Choroid plexus epithelial cell (primary cell): ENCODE data around the gene CST7.

Experiments used
- DNase-seq: peaks from one replicate; pipeline ENCODE4 v3.0.0-alpha.2; 2010; ENCODE audit warnings: low read depth
- H3K4me3 ChIP-seq: 2 replicates; pipeline ENCODE4 v1.5.1; 2011; ENCODE audit warnings: low read depth, mild to moderate bottlenecking, control low read depth, low read length, moderate library complexity
- TF ChIP-seq, protein P1 (sequence below): conservative IDR thresholded peaks from 2 replicates; pipeline ENCODE4 v1.5.1; 2011; ENCODE audit warnings: low read depth, mild to moderate bottlenecking, control low read depth, inconsistent platforms, low read length, moderate library complexity

The CST7 gene

DNA sequence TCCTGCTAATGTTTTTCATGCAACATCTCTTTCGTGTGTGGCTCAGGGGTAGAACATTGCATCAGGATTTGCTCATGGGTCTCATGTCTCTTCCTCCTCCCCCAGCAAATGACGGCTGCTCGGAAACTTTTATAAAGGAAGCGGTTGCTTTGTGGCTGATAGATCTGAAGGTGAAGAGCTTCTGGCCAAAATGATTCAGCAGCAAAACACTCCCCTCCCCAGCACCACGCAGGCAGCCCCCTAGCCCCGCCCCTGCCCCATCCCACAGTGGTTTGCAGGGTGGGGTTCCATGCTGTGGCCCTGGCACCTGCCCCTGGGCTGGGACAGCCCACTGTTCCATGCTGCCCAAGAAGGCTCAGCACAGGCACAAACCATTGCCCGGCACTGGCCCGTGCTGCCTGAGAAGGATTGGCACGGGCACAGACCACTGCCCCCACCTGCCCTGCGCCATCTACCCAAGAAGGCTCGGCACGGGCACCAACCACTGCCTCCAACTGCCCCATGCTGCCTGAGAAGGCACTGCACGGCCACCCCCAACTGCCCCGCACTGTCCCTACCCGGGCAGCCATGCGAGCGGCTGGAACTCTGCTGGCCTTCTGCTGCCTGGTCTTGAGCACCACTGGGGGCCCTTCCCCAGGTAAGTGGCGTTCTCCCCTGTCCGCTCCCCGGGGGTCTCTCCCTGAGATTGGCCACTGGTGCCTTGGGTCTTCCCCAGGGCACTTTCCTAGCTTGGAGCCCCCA lies at the start of gene CST7:
CST7 (plus strand) TSS at position 331 of the 741 bp plus-strand sequence; CDS start at position 568, 237 bp downstream.
- no peak for DNase-seq
- TF ChIP-seq, protein P1, sequence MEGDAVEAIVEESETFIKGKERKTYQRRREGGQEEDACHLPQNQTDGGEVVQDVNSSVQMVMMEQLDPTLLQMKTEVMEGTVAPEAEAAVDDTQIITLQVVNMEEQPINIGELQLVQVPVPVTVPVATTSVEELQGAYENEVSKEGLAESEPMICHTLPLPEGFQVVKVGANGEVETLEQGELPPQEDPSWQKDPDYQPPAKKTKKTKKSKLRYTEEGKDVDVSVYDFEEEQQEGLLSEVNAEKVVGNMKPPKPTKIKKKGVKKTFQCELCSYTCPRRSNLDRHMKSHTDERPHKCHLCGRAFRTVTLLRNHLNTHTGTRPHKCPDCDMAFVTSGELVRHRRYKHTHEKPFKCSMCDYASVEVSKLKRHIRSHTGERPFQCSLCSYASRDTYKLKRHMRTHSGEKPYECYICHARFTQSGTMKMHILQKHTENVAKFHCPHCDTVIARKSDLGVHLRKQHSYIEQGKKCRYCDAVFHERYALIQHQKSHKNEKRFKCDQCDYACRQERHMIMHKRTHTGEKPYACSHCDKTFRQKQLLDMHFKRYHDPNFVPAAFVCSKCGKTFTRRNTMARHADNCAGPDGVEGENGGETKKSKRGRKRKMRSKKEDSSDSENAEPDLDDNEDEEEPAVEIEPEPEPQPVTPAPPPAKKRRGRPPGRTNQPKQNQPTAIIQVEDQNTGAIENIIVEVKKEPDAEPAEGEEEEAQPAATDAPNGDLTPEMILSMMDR: no peak
- no peak within 1 kb of the TSS for H3K4me3 ChIP-seq

- H3K4me3 ChIP-seq: no peak overlapping the region
These were observed 42.3 kb upstream of the CST7 start for GRCh38 chr20:24906806-24907205.

DNA sequence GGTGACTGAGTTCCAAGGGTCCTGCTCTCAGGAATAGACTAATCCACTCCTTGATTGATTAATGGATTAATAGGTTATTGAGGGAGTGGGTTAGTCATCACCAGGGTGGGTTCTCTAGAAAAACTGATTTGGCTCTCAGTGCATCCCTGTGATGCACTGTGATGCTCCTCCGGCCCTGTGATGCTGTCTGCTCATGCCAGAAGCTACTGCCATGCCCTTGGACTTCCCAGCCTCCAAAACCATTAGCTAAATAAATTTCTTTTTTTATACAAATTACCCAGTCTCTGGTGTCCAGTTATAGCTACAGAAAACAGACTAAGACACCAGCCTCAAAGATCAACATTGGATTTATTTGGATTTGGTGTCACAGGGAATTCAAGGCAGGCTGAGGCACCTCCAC lies 40.4 kb upstream of the CST7 start:
- H3K4me3 ChIP-seq: no peak overlapping the region
- no peak for DNase-seq
- TF ChIP-seq, protein P1: no peak

More at GRCh38 chr20:24906806-24907205, 42.3 kb upstream of the CST7 start:
- DNase-seq: no peak
- TF ChIP-seq, protein P1: no peak

GRCh38 chr20:24909086-24909780 lies 39.8 kb upstream of the CST7 start:
- no peak overlapping the region for H3K4me3 ChIP-seq
- DNase-seq: no peak
- TF ChIP-seq, protein P1: no peak

- no peak overlapping the region for H3K4me3 ChIP-seq
- no peak for DNase-seq
- TF ChIP-seq, protein P1: no peak
These were observed 39.2 kb upstream of the CST7 start for GRCh38 chr20:24909861-24910260.

- DNase-seq: no peak
- TF ChIP-seq, protein P1: no peak
- H3K4me3 ChIP-seq: no peak overlapping the region
These were observed 38.6 kb upstream of the CST7 start for GRCh38 chr20:24910461-24910860.
